Left ventricle myocardium inferior (tissue), 1 donor: Measurements from ENCODE around the gene BCL11B. TPM values are rescaled to one million over a fixed set of nuclear protein-coding genes. Genes with fewer than 3 reads are reported as not detected.

Experiments
- DNase-seq: peaks from one replicate; pipeline ENCODE4 v3.0.0-alpha.2; 2020
- H3K27ac ChIP-seq: fragments of 200-600 bp; replicated peaks from 2 replicates; pipeline ENCODE4 v1.8.0; 2021
- H3K27me3 ChIP-seq: fragments of 200-600 bp; 2 replicates; pipeline ENCODE4 v1.8.0; 2021; ENCODE audit warnings: low read depth
- H3K36me3 ChIP-seq: fragments of 200-600 bp; 2 replicates; pipeline ENCODE4 v1.8.0; 2021
- H3K4me1 ChIP-seq: fragments of 200-600 bp; 2 replicates; pipeline ENCODE4 v1.8.0; 2021
- H3K4me3 ChIP-seq: fragments of 200-600 bp; 2 replicates; pipeline ENCODE4 v1.8.0; 2021; ENCODE audit warnings: mild to moderate bottlenecking, moderate library complexity
- H3K9me3 ChIP-seq: fragments of 200-600 bp; replicated peaks from 2 replicates; pipeline ENCODE4 v1.8.0; 2021
- CTCF ChIP-seq: fragments of 200-600 bp; IDR thresholded peaks from 2 replicates; pipeline ENCODE4 v1.8.0; 2021; ENCODE audit warnings: antibody characterized with exemption, mild to moderate bottlenecking, borderline replicate concordance
- intact Hi-C: fragments of 100-400 bp; cut with micrococcal nuclease; formaldehyde crosslinking; loops from one replicate; pipeline ENCODE4 v1.11.0; 2022
- total RNA-seq: library from RNA; stranded (reverse); fragmentation: NEBNext Ultra II Directional; extraction: Animal tissue kit (Norgen Biotek cat#: 25700); gene quantifications from one replicate; pipeline ENCODE4 v1.2.1, GENCODE V29; 2021
- donor health status: DM: no; HTN: yes; CAD: no; lungs with severe emphysema.

Gene BCL11B
- total RNA-seq, 1 donor from 2014 or later: 0.11 TPM

GRCh38 chr14:99157676-99158075, 114.3 kb downstream of the BCL11B start:
- no peak for TF ChIP-seq CTCF
- Histone ChIP-seq H3K27me3 (peaks cover 59% of the 10 kb centered on the region), H3K9me3 (peaks cover 13% of the 10 kb centered on the region), H3K4me1 (peaks cover 13% of the 10 kb centered on the region), H3K27ac (no peak overlapping the region), H3K36me3 (no peaks in the 10 kb centered on the region), H3K4me3 (no peak overlapping the region)
- intact Hi-C loops: no loop called here
- DNase-seq: no peak

- TF ChIP-seq CTCF: no peak
- no peak for DNase-seq
- intact Hi-C loops: no loop called here
- no peaks in the 10 kb centered on the region for H3K36me3 ChIP-seq
- no peak overlapping the region for H3K4me3 ChIP-seq
- H3K9me3 ChIP-seq: peaks cover 13% of the 10 kb centered on the region
- peaks cover 13% of the 10 kb centered on the region for H3K4me1 ChIP-seq
- H3K27me3 ChIP-seq: peaks cover 62% of the 10 kb centered on the region
- H3K27ac ChIP-seq: no peak overlapping the region
Measured at GRCh38 chr14:99157246-99157645, 114.8 kb downstream of the BCL11B start.

GRCh38 chr14:99156814-99157213, 115.2 kb downstream of the BCL11B start:
- no peak overlapping the region for H3K4me3 ChIP-seq
- TF ChIP-seq CTCF: no peak
- peaks cover 13% of the 10 kb centered on the region for H3K4me1 ChIP-seq
- H3K36me3 ChIP-seq: no peaks in the 10 kb centered on the region
- H3K27me3 ChIP-seq: peaks cover 62% of the 10 kb centered on the region
- intact Hi-C loops: no loop called here
- DNase-seq: no peak
- H3K27ac ChIP-seq: no peak overlapping the region
- H3K9me3 ChIP-seq: peaks cover 12% of the 10 kb centered on the region

GRCh38 chr14:99156090-99156425, 115.9 kb downstream of the BCL11B start:
- Histone ChIP-seq H3K36me3 (no peaks in the 10 kb centered on the region), H3K27ac (no peak overlapping the region), H3K9me3 (peaks cover 5% of the 10 kb centered on the region), H3K4me1 (peaks cover 13% of the 10 kb centered on the region), H3K4me3 (no peak overlapping the region), H3K27me3 (peaks cover 68% of the 10 kb centered on the region)
- DNase-seq: no peak
- intact Hi-C loops: no loop called here
- TF ChIP-seq CTCF: no peak

GRCh38 chr14:99155173-99156089, 116.6 kb downstream of the BCL11B start:
- TF ChIP-seq CTCF: no peak
- Histone ChIP-seq H3K27ac (no peak overlapping the region), H3K27me3 (peaks cover 72% of the 10 kb centered on the region), H3K4me3 (no peak overlapping the region), H3K9me3 (no peaks in the 10 kb centered on the region), H3K36me3 (no peaks in the 10 kb centered on the region), H3K4me1 (peaks cover 13% of the 10 kb centered on the region)
- DNase-seq: no peak
- intact Hi-C loops: no loop called here
